RKO (cell line): Measurements from ENCODE around the gene ITGA7.

Source experiments
- DNase-seq: peaks from one replicate; pipeline ENCODE4 v3.0.0-alpha.2; 2016; ENCODE audit warnings: low spot score

Gene ITGA7

DNA sequence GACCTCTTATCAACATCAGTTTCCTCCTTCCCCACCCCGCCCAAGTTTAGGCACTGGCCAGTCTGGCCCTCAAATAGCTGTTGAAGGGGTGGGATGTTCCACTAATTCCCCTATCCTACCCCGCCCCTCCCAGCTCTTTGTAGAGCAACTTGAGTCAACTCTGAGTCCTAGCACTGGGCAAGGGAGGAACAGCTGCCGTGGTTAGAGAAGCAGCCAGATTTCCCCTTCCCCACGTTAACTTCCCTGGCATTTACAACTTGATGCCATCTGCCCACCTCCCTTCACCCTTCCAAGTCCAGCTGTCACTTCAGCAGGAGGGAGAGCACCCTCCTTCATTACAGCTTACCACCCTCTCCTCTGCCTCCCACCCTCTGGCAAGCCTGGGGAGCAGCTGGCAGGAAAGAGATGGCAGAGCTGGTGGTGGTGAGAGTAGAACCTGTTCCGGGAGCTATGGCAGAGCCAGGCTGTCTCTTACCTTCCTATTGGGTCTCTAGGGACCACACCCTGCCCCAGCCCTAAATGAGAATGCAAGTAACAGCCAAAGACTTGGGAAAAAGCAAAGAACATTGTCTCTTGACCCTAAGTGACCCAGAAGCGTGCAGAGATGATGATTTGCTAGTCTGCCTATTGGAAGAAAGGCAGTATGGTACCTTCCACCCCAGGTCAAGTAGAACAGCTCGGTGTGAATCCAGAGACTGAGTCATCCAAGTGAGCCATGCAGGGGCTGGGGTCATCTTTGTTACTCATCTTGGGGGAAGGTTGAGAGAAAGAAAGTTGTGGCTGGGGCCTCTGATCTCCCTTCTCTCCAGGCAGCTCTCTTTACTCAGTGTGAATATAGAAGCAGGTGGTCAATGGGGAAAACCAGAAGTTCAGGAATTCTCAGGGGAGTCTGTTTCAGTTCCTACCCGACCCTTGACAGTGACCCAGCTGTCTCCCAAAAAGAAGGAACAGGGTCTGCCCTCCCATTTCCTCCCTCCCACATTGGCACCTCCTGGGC lies 9.6 kb upstream of the ITGA7 start:
- DNase-seq, result peak; percentile 84

DNA sequence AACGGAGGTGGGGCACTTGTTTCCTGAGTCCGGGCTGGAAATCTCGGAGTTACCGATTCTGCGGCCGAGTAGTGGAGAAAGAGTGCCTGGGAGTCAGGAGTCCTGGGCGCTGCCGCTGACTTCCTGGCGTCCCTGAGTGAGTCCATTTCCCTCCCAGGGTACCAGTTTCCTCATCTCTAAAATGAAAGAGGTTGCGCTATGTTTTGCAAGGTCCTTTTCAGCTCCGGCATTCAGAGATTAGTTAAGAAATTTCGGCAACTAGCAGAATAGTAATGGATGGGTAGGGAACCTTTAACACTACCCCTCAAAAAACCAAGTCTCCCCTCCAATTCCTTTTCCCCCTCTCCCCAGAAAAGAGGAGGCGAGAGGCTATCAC lies 8.9 kb upstream of the ITGA7 start:
- no peak for DNase-seq

DNA sequence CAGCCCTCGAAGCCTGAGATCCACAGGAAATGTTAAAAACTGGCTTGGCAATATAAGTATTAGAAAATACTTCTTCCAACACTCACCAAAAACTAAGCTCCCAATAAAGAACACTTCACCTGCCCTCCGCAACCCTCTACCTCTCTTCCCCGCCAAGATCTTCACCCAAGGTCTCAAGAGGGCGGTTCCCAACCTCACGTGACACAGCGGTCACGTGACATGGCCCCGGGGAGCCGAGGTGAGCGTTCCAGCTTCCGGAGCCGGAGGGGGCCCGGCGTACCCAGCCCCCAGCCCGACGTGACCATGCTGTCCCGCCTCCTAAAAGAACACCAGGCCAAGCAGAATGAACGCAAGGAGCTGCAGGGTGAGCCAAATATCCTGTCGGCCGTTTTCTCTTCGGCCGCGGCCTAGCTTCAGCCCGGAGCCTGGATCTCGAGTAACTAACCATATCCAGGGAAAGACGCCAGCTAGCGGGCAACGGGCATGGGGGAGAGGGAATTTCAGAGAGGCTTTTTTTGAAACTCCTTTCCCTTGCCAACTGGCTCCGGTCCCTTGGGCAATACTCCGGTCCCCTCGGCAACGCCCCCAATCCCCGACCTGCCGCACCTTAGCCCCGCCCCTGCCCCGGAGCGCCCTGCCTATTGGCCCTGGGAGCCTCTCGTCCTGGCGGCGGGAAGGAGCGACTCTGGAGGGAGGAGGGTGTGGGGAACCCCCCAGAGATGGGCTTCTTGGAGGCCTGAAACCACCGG lies 8.3 kb upstream of the ITGA7 start, which contains the start of gene BLOC1S1:
TSS of gene BLOC1S1 (plus strand) at position 214 of the 749 bp plus-strand sequence. CDS start at position 220, 6 bp downstream.
- peak; percentile 91 for DNase-seq

DNA sequence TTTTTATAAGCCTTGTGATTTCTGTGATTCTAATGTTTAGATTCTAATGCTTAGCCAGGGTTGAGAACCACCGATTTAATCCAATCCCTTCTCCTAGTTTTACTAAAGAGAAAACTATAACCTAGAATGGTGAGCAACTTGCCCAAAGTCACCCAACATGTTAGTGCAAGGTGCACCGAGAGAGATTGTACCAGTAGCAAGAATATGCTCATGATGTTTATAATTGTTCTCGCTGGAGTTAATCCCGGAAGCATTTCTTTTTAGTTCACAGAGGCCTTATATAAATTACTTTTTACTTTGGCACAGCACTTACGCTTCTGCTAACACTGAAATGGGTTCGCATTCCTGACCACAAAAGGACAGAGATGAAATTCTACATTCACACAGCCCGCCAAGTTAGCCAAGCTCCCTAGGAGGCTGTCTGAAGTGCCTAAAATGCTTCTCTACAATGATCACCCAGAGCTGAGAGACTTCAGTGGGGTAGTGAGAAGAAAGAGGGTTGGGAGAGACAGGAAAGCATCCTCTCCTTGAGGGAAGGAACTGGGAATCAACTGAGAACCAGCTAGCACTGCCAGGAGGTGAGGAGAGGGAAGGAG lies 7.6 kb upstream of the ITGA7 start:
- DNase-seq, result no peak

DNA sequence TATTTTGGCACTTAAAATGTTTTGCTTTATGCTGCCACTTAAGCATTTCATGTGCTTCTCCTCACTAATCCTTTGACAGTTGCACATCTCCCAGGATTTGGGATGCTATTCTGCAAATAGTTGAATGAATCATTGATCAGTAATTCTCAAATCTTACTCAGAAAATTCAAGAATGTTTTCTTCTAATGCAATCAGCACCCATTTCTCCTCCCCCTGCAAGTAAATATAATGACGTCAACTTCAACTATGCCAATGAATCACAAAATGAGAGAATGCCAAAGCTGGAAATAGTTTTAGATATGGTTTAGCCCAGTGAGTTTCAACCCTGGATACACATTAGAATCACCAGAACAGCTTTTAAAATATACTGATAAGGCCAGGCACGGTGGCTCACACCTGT lies 6.0 kb upstream of the ITGA7 start:
- DNase-seq, result peak; percentile 86

DNA sequence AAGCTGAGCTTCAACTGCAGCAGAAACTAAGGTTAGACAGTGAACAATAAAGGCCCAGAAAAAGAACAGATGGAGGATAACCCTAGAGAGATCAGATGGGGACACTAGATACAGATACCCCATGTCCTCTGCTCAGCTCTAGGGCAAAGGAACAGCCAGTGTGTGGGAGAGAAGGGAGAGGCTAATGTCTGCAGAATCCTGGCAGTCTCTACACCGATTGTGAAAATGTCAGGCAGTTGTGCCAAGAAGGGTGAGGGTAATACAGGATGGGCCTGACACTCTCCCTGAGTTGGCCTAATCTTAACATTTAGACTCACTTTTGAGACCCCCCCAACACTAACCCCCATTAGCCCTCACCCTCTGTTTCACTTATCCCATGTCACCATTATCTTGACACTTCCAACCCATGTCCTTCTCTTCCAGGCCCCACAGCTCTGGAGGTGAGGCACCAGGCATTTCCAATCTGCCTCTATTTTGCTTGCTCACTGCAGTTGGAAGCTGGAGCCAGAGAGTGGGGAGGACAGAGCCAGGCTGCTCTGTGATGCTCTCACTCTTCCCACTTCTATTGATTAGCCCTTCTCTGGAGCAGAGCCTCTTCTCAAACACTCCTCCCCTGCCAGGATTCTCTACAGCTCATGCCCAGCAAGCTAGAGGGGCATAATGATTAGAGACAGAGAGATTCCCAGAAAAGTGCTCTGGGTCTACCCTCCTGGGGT lies 5.2 kb upstream of the ITGA7 start:
- no peak for DNase-seq

DNA sequence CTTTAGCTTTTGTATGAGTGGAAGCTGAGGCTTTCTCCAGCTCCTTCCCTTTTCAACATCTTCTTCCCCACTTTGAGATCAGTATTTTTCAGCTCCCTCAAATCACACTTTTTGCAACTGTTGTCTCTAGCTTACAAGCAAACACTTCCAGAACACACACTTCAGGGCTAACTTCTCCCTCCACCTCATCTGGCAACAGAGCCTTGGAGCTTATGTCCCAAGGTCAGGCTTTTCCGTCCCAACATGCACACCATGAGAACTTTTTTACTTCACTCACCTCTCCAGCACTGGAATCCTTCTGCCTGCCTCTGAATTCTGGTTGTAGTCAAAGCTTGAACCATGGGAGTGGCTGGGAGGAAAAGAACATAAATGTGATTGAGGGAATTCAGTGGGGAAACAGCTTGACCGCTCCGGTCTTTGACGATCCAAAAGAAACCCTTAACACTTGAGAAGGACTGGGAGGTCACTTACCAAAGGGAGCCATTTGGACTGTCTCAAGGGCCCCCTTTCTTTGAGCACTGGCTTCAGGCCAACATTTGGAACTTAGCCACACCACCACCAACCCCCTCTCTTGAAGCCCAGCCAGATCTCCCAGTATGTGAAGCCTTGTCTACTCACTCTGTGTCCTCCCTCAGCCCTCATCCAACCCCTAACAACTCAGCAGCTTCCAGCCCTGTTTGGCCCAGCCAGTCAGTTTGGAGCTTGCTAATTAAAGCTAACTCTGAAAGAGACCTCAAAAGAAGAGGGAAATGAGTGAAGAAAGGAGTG lies 4.3 kb upstream of the ITGA7 start:
- DNase-seq, result no peak

DNA sequence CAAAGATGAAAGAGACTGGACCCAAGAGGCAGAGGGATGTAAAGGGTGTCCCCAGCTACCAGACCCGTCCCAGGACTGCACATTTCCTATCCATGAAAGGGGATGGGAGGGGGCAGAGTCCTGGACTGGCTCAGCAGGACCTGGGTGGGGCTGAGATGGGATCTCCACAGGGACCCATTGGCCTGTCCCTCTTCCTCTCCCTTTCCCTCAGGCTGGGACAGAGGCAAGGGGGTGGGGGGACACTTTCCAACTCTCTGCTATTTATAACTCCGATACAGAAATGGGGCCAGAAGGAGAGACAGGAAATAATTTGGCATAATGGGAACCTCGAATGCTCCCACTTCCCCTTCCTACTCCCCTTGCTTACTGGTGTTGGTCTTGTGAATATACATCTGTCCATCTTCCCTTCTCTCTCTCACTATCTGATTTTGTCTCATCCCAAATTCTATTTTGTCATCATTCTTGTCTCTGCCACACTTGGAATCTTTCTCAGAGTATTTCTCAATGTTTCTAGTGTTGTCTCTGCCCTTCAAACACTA lies 1.1 kb upstream of the ITGA7 start:
- no peak for DNase-seq

DNA sequence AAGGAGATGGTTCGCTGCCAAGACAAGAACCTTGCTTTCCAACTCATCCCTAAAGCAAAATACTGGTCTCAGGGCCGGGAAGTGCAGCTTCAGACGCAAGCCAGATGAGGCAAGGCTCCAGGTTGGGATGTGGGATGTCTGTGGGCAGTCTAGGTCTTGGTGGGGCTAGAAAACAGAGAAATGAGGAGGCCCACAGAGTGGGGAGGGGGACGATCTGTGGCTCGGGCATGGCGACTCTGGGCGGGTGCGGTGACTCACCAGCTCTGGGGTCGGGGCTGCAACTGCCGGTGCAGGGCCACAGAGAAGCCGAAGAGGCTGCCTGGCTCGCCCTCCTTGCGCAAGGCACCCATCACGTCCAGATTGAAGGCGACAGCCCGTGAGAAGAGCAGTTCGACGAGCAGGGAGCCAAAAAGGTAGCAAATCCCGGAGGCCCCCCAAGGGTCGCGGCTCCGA lies 459 bp downstream of the ITGA7 start:
- no peak for DNase-seq

DNA sequence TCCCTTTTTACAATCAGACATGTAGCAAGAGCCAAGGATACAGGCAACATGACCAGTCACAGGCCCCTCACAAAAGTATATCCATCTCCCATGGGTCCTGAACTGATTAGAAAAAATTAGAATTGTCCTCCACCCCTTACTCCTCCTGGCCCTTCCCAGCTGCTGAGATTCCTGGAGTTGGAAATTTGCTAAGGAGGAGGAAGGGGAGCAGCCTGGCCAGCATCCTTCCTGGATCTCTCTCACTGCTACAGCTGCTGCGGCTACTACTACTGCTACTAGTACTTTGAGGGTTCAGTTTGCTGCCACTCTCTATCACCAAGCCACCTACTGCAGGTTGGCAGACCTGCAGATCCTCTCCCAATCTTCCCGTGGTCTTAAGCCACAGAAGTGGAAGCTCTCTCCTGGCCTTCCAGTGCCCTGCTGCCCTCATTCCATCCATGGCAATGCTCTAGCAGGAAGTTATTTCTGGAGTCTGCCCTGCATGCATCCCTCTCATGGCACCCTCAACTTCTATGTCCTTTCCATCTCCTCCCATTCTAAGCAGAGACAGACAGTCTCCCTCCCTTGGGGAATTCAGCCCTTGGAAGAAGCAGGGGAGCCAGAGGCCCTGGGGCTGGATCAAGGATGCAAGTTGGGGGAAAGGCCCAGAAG lies 1.0 kb downstream of the ITGA7 start:
- DNase-seq, result no peak

DNA sequence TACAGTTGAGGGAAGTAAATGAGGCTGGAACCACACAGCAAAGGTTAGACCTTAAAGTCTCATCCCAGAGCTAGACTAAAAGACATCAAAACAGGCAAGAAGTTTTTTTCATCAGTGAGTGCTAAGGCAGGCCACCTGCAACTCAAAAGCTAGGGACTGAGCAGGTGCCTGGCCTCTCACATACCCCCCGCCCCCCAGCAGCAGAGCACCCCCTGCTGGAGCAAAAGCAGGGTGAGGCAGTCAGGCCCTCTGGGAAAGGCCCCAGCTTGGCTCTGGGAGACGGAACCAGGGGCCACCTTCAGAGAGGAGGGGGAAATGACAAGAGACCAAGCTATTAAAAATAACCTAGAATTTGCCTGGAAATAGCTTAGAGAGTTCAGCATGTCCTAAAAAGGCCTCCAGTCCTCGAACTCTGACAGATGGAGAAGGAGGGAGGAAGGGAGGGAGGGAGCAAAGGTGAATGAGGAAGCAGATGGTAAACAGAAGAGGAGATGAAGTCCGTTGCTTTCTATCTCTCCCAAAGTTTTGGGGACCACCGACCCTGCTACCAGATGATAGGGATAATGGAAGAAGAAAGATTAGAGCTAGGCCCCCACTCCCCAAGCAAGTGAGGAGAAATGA lies 1.8 kb downstream of the ITGA7 start:
- DNase-seq, result no peak

DNA sequence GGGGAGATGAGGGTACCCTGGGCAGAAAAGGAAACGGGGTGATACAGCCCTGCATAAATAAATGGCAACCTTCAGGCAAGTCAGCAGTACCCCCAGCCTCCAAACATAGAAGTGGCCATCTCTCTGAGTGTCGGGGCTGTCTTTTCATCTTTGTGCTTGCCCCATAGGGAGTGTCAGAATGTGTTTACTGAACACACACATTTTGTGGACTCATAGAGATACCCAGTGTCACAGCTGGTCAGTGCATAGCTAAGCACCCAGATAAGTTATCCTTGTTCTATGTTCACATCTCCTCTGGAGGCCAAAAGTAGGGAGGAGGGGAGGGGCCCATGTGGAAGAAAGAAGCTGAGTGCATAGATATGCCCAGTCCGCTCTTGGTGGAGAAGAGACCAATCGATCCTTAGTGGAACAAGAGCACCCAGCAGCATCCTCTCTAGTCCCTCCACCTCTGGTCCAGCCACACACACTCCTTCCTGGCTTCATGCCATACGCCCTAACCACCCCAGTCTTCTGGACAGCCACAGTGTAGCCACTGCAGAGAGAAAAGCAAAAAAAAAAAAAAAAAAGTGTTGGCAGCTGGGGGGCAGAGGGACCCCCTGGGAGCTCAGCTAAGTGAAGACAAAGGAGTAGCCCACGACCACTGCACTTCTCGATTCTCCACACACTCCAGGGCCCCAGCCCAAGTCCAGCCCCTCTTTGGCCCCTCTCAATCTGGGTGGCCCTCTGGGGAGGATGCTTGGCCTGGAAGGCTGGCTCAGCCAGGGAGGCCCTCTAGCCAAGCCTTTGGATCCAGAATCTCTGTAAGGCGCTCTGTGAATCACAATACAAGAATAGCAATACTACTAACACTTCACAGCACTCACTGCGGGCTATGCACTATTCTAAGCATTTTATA lies 2.6 kb downstream of the ITGA7 start:
- DNase-seq, result no peak

DNA sequence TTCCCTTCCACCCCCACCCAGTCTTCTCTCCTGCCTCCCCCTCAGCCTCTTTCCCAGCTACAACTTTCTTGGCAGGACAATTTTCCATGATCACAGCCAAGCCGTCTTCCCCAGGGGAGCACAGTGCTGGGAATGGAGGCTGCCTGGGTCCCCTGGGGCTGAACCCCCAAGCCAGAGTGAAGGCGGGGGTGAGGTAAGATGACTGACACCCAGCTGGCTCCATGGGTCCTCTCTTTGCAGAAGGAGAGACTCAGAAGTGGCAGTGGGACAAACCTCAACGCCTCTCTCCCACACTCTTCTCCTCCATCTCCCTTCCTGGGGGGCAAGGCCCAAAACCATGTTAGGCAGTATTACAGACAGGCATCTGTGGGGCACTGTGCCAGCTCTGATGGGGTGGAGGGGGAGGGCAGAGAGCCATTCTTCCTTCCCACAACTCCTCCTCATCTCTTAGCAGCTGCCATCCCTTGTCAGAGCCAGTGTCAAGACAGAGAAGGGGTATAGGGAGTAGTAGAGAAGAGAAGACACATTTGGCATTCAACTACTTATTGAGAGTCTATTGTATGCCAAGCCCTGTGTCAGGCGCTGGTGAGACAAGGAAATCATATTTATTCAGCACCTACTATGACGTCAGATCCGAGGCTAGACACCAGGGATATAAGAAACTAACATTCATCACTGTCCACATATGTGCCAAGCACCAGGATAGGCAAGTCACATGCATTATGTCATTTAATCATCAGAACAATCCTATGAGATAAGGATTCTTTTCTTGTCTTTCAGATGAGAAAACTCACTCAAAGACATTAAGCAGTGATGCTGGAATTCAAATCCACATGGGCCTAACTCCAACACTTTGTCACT lies 3.6 kb downstream of the ITGA7 start:
- no peak for DNase-seq

DNA sequence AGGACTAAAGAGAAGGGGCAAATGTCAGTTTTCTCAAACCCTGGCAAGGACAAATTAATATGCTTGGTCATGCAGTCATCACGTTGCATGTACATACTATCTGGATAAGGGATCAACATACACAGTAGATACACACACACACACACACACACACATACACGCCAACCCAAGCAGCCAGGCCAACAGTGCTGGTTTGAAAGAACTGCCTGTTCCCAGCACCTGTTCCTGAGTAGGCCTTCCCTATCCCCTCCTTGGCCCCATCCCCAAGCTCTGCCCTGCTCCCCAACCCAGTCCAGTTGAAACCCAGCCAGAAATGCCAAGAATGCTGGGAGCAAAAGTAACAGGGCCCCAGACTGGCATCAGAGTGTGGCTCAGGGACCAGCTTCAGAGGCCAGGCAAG lies 4.4 kb downstream of the ITGA7 start:
- DNase-seq, result no peak

DNA sequence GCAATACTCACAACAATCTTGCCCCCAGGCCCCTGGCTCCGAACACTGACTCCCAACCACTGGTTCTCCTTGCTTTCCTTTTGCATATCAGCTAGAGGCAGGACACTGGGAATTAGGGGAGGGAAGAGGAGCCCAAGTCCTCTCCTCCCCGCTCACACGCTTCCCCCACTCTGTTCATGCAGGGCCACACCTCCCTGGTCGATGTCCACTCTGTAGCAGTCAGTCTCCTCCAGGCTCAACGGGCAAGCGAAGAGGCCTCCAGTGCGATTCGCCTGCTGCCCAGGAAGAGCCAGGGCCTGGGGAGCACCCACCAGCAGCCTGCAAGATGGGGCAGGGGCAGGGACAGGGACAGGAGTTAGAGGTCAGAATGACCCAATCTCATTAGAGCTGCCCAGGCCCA lies 4.8 kb downstream of the ITGA7 start:
- DNase-seq, result no peak

DNA sequence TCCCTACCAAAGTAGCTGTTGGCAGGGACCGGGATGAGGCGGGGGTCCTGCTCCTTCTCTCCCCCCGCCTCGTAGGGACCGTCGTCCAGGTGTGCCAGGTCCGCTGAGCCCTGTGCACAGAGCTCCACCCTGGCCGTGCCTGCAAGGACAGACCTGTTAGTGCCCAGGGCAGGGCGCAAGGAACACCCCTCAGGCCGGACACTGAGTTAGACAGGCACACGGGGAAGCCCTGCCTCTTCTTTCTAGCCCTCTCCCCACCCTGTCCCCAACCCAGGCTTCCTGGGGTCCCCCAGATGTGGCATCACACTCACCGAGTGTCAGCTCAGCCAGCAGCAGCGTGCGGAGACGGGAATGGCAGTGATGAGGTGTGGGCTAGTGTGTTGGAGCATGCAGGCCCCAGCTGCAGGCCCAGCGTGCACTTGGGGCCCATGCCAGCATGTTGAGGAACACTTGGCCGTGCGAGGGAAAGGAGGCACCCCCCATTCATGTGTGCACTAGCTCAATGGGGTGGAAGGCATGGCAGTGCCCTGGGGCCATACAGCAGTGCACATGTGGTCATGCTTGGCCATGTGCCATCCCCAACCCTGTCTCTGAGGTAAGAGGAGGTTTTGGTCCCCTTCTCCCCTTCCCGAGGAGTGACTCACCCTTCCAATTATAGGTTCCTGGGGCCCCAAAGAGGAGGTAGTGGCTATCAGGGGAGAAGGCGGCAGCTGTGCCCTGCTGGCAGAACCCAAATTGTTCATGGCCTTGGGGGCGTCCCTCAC lies 7.3 kb downstream of the ITGA7 start:
- no peak for DNase-seq

DNA sequence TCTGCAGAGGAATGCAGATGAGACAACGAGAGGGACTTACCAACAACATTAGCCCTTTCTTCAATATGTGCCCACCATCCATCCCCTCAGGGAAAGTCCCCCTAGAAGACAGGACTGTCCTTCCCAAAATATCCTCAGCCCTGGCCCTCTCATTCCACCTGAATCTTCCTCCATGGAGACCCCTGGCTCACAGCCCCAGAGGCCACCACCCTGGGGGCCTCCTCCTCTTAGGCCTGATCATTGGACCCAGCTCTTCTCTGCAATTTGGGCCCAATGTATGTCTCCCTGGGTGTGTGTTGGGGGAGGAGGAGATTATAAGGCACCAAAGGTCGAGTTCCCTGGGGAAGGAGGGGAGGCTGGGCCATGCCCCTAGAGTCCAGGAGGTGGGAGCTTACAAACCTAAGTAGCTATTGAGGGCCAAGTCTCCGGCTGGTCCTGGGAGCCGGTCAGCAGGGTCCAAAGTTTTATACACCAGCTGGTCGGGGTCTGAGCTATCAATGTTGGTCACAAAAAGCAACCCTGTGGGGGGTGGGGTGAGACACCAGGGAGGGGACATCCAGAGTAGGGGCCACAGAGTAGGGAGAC lies 8.1 kb downstream of the ITGA7 start:
- DNase-seq, result no peak
